HG03469 (cell line): ENCODE data around the gene HTRA3.

ENCODE experiments used
- ATAC-seq: cut with Tn5 transposase; IDR thresholded peaks from one replicate; pipeline ENCODE4 v1.9.1; 2021; ENCODE audit warnings: mild to moderate bottlenecking, moderate library complexity, moderate number of reproducible peaks; ENCODE audit not compliant: unreplicated experiment

The HTRA3 gene

DNA sequence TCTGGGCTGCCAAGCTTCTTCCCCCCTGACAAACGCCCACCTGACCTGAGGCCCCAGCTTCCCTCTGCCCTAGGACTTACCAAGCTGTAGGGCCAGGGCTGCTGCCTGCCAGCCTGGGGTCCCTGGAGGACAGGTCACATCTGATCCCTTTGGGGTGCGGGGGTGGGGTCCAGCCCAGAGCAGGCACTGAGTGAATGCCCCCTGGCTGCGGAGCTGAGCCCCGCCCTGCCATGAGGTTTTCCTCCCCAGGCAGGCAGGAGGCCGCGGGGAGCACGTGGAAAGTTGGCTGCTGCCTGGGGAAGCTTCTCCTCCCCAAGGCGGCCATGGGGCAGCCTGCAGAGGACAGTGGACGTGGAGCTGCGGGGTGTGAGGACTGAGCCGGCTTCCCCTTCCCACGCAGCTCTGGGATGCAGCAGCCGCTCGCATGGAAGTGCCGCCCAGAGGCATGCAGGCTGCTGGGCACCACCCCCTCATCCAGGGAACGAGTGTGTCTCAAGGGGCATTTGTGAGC, 37.0 kb downstream of the HTRA3 start:
- no peak for ATAC-seq

- ATAC-seq, result no peak
Observed at GRCh38 chr4:8307121-8307520, 37.6 kb downstream of the HTRA3 start.

DNA sequence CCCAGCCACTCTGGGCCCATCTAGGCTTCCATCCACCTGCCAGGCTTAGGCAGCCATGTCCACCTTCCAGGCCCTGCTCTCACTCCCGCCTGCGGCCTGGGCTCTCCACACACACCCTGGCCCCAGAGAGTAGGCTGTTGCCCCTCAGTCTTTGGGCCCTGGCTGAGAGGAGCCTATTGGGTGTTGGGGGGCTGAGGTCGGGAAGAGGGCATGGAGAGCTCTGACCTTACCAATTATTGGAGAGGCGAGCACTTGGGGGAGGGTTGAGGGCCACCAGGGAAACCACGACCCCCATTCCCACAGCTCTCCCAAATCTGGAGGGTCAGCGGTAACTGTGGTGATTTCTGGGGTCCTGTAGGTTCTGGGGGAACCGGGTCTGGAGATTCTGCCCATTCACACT, 38.2 kb downstream of the HTRA3 start:
- ATAC-seq, result no peak

GRCh38 chr4:8308144-8308543, 38.6 kb downstream of the HTRA3 start:
- no peak for ATAC-seq

- ATAC-seq, result no peak
Observed at GRCh38 chr4:8308856-8309771, 39.6 kb downstream of the HTRA3 start.

GRCh38 chr4:8310306-8310705, 40.8 kb downstream of the HTRA3 start:
- no peak for ATAC-seq

GRCh38 chr4:8311101-8312068, 41.8 kb downstream of the HTRA3 start:
- ATAC-seq, result no peak

DNA sequence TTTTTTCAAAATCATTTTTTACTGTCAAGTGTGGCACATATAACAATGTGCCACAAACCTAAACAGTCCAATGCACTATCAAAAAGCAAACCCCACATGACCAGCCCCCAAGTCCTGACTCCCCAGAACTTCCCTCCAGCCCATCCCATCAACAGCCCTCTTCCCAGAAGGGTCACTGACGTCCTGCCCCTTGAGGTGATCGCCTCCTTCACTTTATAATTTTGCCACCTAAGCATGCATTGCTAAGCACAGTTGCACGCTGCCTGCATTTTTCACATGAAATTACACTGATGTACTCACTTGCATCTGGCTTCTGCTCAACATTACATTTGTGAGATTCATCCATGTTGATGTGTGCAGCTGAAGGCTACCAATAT, 42.5 kb downstream of the HTRA3 start:
- ATAC-seq, result no peak

DNA sequence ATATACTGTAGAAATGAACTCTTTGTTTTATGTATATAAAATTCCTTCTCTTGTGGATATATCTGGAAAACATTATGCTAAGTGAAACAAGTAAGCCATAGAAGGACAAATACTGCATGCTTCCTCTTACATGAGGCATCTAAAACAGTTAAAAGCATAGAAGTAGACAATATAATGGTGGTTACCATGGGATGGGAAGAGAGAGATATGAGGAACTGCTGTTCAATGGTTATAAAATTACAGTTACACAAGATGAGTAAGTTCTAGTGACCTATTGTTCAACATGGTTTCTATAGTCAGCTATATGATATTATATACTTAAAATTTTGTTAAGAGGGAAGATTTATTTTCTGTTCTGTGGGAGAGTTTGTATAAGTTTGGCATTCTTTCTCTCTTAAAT, 43.4 kb downstream of the HTRA3 start:
- ATAC-seq, result no peak

GRCh38 chr4:8314691-8315255, 45.2 kb downstream of the HTRA3 start:
- ATAC-seq, result no peak

DNA sequence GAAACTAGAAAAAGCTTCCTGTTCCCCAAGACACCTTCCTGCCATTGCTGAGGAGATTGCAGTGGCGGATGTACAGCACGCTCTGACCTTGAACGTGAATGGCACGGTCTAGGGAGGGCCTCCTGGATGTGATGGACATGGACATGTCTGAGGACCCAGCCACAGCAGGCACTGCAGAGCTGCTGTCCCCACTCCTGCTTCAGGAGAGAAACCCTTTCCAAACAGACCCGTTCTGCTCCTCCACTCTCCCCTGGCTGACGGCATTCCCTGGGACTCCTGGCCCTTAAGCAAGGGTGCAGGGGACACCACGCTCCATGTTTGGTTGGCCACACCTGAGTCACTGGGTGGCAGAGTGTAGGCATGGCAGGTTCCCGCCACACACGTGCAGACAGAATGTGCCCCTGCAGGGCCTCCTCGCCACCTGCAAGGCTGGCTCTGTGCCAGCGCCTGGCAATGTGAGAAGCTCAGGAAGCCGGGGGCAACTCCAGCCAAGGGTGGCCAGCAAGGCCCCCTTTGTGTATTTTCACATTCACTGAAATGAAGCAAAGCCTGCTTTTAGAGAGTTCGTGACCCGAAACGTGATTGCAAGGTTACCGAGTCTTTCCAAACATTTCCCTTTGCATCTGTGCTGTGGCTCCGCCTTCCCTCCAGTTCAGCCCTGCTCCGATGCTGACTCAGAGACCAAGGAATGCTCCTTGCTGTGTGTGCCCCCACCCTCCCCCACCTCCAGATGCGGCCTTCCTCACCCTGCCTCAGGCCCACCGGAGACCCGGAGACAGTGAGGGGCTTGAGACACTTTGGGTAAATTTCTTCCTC, 46.1 kb downstream of the HTRA3 start:
- ATAC-seq, result no peak

GRCh38 chr4:8316251-8316771, 46.8 kb downstream of the HTRA3 start:
- ATAC-seq, result no peak

- no peak for ATAC-seq
Observed at GRCh38 chr4:8316911-8317351, 47.4 kb downstream of the HTRA3 start.

DNA sequence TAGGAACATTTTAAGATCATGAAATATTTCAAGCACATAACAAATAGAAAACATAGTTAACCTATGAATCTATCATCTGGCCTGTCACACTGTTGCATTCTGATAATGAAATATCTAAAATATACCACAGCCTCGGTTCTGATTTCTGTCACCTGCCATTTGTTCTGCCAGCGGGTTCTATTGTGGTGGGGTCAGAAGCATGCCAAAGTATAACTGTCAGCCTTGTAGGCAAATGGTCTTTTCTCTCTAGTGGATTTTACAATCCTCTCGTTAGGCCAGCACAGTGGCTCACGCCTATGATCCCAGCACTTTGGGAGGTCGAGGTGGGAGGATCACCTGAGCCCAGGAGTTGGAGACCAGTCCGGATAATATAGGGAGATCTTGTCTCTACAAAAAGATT, 47.9 kb downstream of the HTRA3 start:
- ATAC-seq, result no peak

DNA sequence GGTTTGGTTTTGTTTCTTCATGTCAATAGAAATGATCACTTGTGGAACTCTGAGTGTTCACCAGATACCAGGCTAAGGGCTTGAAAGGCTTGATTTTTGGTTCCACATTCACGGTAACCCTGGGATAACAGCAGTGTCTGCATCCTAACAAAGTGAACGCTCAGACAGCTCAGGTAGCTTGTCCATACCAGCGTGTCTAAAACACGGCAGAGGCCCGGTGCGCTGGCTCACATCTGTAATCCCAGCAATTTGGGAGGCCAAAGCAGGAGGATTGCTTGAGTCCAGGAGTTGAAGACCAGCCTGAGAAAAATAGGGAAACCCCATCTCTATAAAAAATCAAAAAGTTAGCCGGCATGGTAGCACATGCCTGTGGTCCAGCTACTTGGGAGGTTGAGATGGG, 49.0 kb downstream of the HTRA3 start:
- no peak for ATAC-seq

DNA sequence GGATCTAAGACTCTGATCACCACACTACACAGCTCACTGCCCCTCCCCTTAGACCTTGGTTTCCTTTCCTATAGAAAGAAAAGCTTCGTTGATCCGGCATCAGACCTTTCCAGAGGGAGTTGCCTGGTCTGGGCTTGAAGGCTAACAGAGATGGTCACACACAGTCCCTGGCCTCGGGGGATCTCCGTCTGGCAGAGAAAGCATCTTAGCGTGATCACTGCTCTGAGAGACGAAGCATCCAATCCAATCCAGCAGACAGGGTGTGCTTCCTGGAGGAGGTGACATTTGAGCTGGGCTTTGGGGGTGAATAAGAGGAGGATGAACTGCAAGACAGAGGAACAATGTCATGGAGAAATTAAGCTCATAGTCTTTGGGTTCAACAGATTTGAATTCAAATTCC, 49.5 kb downstream of the HTRA3 start:
- ATAC-seq, result no peak

- no peak for ATAC-seq
Observed at GRCh38 chr4:8319731-8320385, 50.3 kb downstream of the HTRA3 start.

- no peak for ATAC-seq
Observed at GRCh38 chr4:8320386-8320750, 50.8 kb downstream of the HTRA3 start.

DNA sequence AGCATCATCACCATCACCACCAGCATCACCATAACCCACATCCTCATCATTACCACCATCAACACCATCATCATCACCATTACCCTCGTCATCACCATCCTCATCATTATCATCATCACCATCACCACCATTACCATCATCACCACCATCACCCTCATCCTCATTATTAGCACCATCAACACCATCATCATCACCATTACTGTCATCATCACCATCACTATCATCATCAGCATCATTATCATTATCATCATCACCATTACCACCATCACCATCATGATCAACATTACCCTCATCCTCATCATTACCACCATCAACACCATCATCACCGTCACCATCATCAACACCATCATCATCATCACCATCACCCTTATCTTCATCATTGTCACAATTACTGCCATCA, 51.7 kb downstream of the HTRA3 start:
- ATAC-seq, result no peak

DNA sequence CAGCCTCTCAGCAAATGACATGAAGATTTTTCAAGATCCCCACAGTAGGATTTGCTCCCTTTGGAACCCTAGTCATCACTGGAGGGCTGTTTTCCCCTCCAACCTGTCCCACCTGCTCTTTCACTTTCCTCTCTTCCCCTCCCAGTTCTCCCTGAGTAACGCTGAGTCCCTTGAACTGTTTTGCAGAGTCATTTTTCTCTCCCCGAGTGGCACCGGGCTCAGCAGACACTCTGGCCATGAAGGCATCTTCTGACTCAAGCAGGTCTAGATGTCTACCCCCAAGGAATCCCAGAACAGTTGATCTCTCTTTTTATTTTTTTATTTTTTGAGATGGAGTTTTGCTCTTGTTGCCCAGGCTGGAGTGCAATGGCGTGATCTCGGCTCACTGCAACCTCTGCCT, 52.2 kb downstream of the HTRA3 start:
- ATAC-seq, result no peak
